K562 (cell line): Measurements from ENCODE around the gene RNF175.

ENCODE experiments used
- CBX2 ChIP-seq: fragments of 200-600 bp; sonication (generic); IDR thresholded peaks from one replicate; pipeline ENCODE4 v1.6.1; 2012; ENCODE audit warnings: mild to moderate bottlenecking, low read length, inconsistent platforms; ENCODE audit not compliant: insufficient read depth, poor library complexity, severe bottlenecking
- MTA3 ChIP-seq: fragments of 450-650 bp; formaldehyde crosslinking; IDR thresholded peaks from 2 replicates; pipeline ENCODE4 v1.6.1; 2017; ENCODE audit warnings: mild to moderate bottlenecking, borderline replicate concordance
- PHF8 ChIP-seq: fragments of 200-600 bp; sonication (generic); IDR thresholded peaks from 2 replicates; pipeline ENCODE4 v1.6.1; 2012; ENCODE audit warnings: mixed run types, mild to moderate bottlenecking, inconsistent platforms, low read length, moderate library complexity, borderline replicate concordance
- RFX5 ChIP-seq: IDR thresholded peaks from 2 replicates; pipeline ENCODE4 v1.6.1; 2011; ENCODE audit warnings: low read depth, mild to moderate bottlenecking, improper control_type of control experiment, low read length
- ZFX ChIP-seq: sonication (generic); formaldehyde crosslinking; IDR thresholded peaks from 2 replicates; pipeline ENCODE4 v1.8.0; 2022; ENCODE audit warnings: mild to moderate bottlenecking, missing genetic modification reagents, moderate library complexity
- ZNF121 ChIP-seq: sonication (generic); formaldehyde crosslinking; conservative IDR thresholded peaks from 2 replicates; pipeline ENCODE4 v1.8.0; 2022; ENCODE audit warnings: missing genetic modification reagents
- TF ChIP-seq, protein P1 (sequence below), 3 experiments: IDR thresholded peaks in 2 of 3; conservative IDR thresholded peaks in 1 of 3; 2 replicates each; pipeline ENCODE4 v1.5.1; 2011 to 2012; ENCODE audit warnings: low read length in 3 of 3, mild to moderate bottlenecking in 3 of 3, control low read depth in 2 of 3, improper control_type of control experiment in 1 of 3, inconsistent platforms in 1 of 3, low read depth in 1 of 3, mixed read lengths in 1 of 3, moderate library complexity in 1 of 3; ENCODE audit not compliant: insufficient read depth in 2 of 3
- TF ChIP-seq, protein P2 (sequence below), 2 experiments: fragments of 450-650 bp; IDR thresholded peaks; 2 replicates each; pipeline ENCODE4 v1.6.1; 2016
- TF ChIP-seq, protein P3 (sequence below): sonication (generic); formaldehyde crosslinking; IDR thresholded peaks from 2 replicates; pipeline ENCODE4 v1.8.0; 2022; ENCODE audit warnings: missing genetic modification reagents, mild to moderate bottlenecking, borderline replicate concordance
- TF ChIP-seq, protein P4 (sequence below): fragments of 250-450 bp; sonication (Bioruptor Pico); IDR thresholded peaks from 2 replicates; pipeline ENCODE4 v1.8.0; 2022; ENCODE audit warnings: moderate library complexity, mild to moderate bottlenecking, inconsistent platforms

DNA sequence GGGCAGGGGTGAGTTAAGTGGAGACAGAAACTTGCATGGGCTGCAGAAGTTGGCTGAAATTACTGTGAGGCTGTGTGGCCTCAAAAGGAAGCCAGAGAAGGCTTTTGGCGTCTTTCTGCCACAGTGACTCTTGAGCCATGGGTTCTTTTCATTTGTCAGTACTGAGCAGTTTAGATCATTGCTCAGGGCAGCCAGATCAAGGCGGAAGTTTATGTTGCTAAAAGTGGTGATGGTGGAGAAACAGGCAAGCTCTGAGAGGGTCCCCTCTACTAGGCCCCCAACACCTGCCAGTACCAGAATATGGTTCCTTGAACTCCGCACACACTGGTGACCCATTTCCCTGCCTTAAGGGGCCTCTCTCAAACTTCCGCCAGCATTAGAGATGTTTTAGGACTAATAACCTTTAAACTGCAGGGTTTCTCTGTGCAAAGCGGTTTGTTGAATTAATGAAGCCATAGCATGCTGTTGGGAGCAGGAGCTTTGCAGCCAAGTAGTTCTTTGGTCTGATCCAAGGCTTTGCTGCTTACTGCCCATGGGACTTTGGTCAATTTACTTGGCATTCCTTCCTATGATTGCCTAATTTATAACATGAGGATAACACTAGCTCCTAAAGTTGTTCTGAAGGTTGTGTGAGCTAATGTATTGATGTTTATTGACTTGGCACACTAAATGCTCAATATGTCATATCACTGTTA, 34.5 kb downstream of the RNF175 start:
- TF ChIP-seq CBX2 (no peak), RFX5 (no peak), MTA3 (no peak), ZFX (CRISPR knock-in tag) (no peak), ZNF121 (CRISPR knock-in tag) (no peak), PHF8 (no peak)
- TF ChIP-seq, protein P1, sequence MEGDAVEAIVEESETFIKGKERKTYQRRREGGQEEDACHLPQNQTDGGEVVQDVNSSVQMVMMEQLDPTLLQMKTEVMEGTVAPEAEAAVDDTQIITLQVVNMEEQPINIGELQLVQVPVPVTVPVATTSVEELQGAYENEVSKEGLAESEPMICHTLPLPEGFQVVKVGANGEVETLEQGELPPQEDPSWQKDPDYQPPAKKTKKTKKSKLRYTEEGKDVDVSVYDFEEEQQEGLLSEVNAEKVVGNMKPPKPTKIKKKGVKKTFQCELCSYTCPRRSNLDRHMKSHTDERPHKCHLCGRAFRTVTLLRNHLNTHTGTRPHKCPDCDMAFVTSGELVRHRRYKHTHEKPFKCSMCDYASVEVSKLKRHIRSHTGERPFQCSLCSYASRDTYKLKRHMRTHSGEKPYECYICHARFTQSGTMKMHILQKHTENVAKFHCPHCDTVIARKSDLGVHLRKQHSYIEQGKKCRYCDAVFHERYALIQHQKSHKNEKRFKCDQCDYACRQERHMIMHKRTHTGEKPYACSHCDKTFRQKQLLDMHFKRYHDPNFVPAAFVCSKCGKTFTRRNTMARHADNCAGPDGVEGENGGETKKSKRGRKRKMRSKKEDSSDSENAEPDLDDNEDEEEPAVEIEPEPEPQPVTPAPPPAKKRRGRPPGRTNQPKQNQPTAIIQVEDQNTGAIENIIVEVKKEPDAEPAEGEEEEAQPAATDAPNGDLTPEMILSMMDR (IDR thresholded peaks at IDR 0.05 in 2 of 3, conservative IDR thresholded peaks at IDR 0.05 in 1 of 3; ENCODE audit: insufficient read depth in 2 of 3, low read depth in 1 of 3, low read length in 3 of 3) = no peak
- TF ChIP-seq, protein P2, sequence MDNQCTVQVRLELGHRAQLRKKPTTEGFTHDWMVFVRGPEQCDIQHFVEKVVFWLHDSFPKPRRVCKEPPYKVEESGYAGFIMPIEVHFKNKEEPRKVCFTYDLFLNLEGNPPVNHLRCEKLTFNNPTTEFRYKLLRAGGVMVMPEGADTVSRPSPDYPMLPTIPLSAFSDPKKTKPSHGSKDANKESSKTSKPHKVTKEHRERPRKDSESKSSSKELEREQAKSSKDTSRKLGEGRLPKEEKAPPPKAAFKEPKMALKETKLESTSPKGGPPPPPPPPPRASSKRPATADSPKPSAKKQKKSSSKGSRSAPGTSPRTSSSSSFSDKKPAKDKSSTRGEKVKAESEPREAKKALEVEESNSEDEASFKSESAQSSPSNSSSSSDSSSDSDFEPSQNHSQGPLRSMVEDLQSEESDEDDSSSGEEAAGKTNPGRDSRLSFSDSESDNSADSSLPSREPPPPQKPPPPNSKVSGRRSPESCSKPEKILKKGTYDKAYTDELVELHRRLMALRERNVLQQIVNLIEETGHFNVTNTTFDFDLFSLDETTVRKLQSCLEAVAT (IDR thresholded peaks at IDR 0.05) = no peak
- TF ChIP-seq, protein P3, sequence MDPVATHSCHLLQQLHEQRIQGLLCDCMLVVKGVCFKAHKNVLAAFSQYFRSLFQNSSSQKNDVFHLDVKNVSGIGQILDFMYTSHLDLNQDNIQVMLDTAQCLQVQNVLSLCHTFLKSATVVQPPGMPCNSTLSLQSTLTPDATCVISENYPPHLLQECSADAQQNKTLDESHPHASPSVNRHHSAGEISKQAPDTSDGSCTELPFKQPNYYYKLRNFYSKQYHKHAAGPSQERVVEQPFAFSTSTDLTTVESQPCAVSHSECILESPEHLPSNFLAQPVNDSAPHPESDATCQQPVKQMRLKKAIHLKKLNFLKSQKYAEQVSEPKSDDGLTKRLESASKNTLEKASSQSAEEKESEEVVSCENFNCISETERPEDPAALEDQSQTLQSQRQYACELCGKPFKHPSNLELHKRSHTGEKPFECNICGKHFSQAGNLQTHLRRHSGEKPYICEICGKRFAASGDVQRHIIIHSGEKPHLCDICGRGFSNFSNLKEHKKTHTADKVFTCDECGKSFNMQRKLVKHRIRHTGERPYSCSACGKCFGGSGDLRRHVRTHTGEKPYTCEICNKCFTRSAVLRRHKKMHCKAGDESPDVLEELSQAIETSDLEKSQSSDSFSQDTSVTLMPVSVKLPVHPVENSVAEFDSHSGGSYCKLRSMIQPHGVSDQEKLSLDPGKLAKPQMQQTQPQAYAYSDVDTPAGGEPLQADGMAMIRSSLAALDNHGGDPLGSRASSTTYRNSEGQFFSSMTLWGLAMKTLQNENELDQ = no peak
- TF ChIP-seq, protein P4, sequence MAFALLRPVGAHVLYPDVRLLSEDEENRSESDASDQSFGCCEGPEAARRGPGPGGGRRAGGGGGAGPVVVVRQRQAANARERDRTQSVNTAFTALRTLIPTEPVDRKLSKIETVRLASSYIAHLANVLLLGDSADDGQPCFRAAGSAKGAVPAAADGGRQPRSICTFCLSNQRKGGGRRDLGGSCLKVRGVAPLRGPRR (CRISPR knock-in tag) = no peak
